ENCODE results near the gene ADAMTSL3. TPM values are rescaled to one million over a fixed set of nuclear protein-coding genes. Genes with fewer than 3 reads are reported as not detected.
"Not testable (repeated sequence)": the region's sequence is repeated elsewhere in the genome, so short reads cannot be mapped to it uniquely, and the experiment has no call there.

Gene ADAMTSL3
- total RNA-seq, 1 donor: 0.72 TPM

DNA sequence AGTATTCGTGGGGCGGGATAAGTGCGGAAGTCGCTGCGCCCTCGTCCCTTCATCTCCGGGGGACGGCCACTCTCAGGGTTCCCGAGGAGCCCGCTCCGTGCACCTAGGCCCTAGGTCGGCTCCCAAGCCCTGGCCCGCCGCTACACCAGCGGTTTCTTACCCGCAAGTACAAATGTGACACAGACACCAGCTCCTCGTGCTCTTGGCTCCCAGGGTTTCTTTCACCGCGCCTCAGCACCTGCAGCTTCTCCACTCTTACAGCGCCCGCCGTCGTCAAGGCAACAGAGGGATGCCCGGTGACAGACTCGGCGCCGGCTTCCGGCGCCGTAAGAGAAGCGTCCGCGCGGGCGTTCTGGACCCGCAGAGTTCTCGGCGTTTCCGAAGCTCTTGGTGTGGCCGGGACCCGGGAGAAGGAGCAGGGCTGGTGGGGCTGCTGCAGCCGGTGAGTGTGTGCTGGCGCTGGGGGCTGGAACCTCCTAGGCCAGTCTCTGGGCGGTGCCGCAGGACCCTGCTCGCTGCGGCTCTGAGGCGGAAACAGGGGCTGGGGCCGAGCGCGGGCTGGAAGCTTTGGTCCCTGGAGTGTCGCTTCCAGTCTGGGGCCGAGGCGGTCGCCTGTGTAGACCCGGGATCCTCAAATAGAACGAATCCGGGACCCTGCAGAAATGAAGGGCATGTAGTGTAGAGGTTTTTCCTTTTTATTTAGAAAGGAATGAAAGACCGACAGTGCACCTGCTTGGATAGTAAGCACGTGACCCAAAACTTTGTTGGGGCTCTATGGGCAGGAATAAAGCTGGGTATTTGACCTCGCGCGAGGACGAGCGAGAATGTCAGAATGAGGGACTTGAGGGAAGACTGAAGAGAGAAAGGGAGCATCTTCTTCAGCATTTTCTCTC, 426.2 kb downstream of the ADAMTSL3 start:
- H3K27me3 ChIP-seq (ENCODE audit: insufficient read depth, low read length): peaks cover 3% of the 10 kb centered on the region
- DNase-seq (ENCODE audit: insufficient read length, low spot score, missing footprints): peak; percentile 32
- H3K4me1 ChIP-seq (ENCODE audit: insufficient read depth, low read length): no peaks in the 10 kb centered on the region
- no peaks in the 10 kb centered on the region for H4K20me1 ChIP-seq (ENCODE audit: insufficient read depth, low read length)
- TF ChIP-seq, protein P1, sequence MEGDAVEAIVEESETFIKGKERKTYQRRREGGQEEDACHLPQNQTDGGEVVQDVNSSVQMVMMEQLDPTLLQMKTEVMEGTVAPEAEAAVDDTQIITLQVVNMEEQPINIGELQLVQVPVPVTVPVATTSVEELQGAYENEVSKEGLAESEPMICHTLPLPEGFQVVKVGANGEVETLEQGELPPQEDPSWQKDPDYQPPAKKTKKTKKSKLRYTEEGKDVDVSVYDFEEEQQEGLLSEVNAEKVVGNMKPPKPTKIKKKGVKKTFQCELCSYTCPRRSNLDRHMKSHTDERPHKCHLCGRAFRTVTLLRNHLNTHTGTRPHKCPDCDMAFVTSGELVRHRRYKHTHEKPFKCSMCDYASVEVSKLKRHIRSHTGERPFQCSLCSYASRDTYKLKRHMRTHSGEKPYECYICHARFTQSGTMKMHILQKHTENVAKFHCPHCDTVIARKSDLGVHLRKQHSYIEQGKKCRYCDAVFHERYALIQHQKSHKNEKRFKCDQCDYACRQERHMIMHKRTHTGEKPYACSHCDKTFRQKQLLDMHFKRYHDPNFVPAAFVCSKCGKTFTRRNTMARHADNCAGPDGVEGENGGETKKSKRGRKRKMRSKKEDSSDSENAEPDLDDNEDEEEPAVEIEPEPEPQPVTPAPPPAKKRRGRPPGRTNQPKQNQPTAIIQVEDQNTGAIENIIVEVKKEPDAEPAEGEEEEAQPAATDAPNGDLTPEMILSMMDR (IDR thresholded peaks at IDR 0.05; ENCODE audit: extremely low read depth, low read depth, low read length): no peak
- no peak overlapping the region for H3K27ac ChIP-seq (ENCODE audit: low read depth, low read length)
- peak overlapping the region; percentile 63 for H3K4me3 ChIP-seq (ENCODE audit: insufficient read depth, low read length)
- H3K79me2 ChIP-seq (ENCODE audit: insufficient read depth, low read length): no peaks in the 10 kb centered on the region
- H3K36me3 ChIP-seq (ENCODE audit: insufficient read depth, low read length): no peaks in the 10 kb centered on the region
- peak overlapping the region; percentile 59 for H2AFZ ChIP-seq (ENCODE audit: low read length)
- H3K9me3 ChIP-seq (ENCODE audit: low read depth, low read length): no peaks in the 10 kb centered on the region
- peak overlapping the region; percentile 68 for H3K4me2 ChIP-seq (ENCODE audit: insufficient read depth, low read length)

DNA sequence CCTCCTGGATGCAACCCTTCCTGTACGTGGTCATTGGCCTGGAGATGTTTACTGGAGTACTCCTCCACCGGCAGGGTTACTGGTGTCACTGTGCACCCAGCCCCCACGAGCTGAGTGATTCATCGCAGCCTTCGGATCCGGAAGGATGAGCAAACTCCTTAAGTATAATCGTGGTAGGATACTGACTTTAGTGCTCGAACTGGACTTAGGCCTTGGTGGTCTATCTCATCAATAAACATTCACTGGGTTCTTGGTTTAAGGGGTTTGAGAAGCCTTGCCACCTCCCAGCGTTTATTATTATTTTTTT, 426.8 kb downstream of the ADAMTSL3 start:
- H3K9me3 ChIP-seq (ENCODE audit: low read depth, low read length); H3K27me3 ChIP-seq (ENCODE audit: insufficient read depth, low read length); H3K27ac ChIP-seq (ENCODE audit: low read depth, low read length); H4K20me1 ChIP-seq (ENCODE audit: insufficient read depth, low read length); H3K36me3 ChIP-seq (ENCODE audit: insufficient read depth, low read length); H2AFZ ChIP-seq (ENCODE audit: low read length); H3K4me1 ChIP-seq (ENCODE audit: insufficient read depth, low read length); H3K79me2 ChIP-seq (ENCODE audit: insufficient read depth, low read length): not testable (repeated sequence)
- peak; percentile 8 for DNase-seq (ENCODE audit: insufficient read length, low spot score, missing footprints)
- Histone ChIP-seq H3K4me3 (ENCODE audit: insufficient read depth, low read length) (peak overlapping the region; percentile 63), H3K4me2 (ENCODE audit: insufficient read depth, low read length) (peak overlapping the region; percentile 68)

DNA sequence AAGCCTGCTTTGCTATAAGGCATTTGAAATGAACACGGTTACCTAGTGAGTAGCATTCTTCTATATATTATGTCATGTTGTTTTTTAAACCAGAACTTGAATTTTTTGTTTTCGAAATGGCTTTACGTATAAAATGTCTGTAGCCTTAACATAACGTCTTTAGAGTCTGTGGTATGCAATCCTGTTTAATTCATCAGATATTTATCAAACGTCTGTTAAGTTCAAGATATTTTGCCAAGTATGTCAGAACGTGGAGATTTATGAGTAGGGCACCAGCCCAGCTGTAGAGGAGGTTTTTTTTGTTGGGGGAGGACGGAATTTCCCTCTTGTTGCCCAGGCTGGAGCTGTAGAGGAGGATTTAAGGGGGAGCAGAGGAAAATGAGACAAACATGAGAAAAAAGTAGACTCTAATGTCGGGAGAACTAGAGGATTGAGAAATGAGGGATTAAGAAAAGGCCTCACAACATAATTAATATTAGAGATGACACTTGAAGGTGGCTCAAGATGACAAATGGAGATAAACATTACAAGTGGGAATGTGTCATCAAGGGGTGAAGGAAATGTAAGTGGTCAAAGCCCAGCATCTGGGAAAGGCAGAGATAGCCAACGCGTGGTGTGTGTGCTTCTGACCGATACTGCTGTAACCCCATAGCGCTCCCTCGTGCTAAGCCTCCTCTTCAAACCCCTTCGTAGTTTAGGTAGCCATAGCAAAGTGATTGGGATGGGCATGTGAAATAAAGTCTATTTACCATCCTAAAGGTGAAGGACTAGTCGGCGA, 427.7 kb downstream of the ADAMTSL3 start:
- H3K4me1 ChIP-seq (ENCODE audit: insufficient read depth, low read length): no peaks in the 10 kb centered on the region
- DNase-seq (ENCODE audit: insufficient read length, low spot score, missing footprints): no peak
- no peaks in the 10 kb centered on the region for H3K36me3 ChIP-seq (ENCODE audit: insufficient read depth, low read length)
- no peak overlapping the region for H2AFZ ChIP-seq (ENCODE audit: low read length)
- H3K27me3 ChIP-seq (ENCODE audit: insufficient read depth, low read length): peaks cover 3% of the 10 kb centered on the region
- H3K9me3 ChIP-seq (ENCODE audit: low read depth, low read length): no peaks in the 10 kb centered on the region
- TF ChIP-seq, protein P1 (IDR thresholded peaks at IDR 0.05; ENCODE audit: extremely low read depth, low read depth, low read length): no peak
- no peak overlapping the region for H3K4me3 ChIP-seq (ENCODE audit: insufficient read depth, low read length)
- H3K4me2 ChIP-seq (ENCODE audit: insufficient read depth, low read length): no peak overlapping the region
- H3K27ac ChIP-seq (ENCODE audit: low read depth, low read length): no peak overlapping the region
- no peaks in the 10 kb centered on the region for H3K79me2 ChIP-seq (ENCODE audit: insufficient read depth, low read length)
- H4K20me1 ChIP-seq (ENCODE audit: insufficient read depth, low read length): no peaks in the 10 kb centered on the region

DNA sequence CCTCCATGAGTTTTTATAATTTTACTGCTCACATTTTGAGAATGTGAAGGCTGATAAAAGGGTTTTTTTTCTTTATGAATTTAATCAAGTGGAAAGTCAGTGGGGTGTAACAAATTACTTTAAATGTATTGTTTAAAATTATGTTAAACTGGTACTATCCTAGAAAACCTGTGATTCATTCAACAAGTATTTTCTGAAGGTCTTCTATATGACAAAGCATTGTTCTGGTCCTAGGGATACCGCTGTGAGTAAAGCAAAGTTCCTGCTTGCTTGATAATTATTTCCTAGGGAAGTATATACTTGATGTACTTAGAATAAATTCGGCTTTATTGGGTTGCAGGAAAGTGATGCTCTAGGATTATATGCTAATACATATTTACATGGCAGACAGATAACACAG, 428.8 kb downstream of the ADAMTSL3 start:
- no peak for DNase-seq (ENCODE audit: insufficient read length, low spot score, missing footprints)
- no peaks in the 10 kb centered on the region for H3K4me1 ChIP-seq (ENCODE audit: insufficient read depth, low read length)

DNA sequence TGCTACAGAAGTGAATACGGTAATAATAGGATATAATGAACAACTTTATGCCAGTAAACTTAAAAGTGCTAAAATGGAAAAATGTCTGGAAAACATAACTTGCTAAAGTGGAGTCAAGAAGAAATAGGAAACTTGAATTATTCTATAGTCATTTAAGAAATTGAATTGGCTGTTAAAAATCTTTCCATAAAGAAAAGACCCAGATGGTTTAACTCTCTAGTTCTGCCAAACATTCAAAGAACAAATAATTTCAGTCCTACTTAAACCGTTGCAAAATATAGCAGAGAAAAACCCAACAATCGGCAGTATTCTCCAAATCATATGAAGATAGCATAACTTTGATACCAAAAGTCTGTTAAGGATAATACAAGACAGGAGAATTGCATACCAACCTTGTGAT, 432.1 kb downstream of the ADAMTSL3 start:
- not testable (repeated sequence) for H3K27ac ChIP-seq (ENCODE audit: low read depth, low read length); H3K4me3 ChIP-seq (ENCODE audit: insufficient read depth, low read length); H4K20me1 ChIP-seq (ENCODE audit: insufficient read depth, low read length); H3K27me3 ChIP-seq (ENCODE audit: insufficient read depth, low read length); H3K4me1 ChIP-seq (ENCODE audit: insufficient read depth, low read length); H3K36me3 ChIP-seq (ENCODE audit: insufficient read depth, low read length); H3K9me3 ChIP-seq (ENCODE audit: low read depth, low read length); H2AFZ ChIP-seq (ENCODE audit: low read length); DNase-seq (ENCODE audit: insufficient read length, low spot score, missing footprints); H3K79me2 ChIP-seq (ENCODE audit: insufficient read depth, low read length); H3K4me2 ChIP-seq (ENCODE audit: insufficient read depth, low read length)

More for the DNA sequence above, 428.8 kb downstream of the ADAMTSL3 start:
- Histone ChIP-seq H3K27me3 (ENCODE audit: insufficient read depth, low read length) (peaks cover 3% of the 10 kb centered on the region), H3K27ac (ENCODE audit: low read depth, low read length) (no peak overlapping the region), H3K79me2 (ENCODE audit: insufficient read depth, low read length) (no peaks in the 10 kb centered on the region), H3K9me3 (ENCODE audit: low read depth, low read length) (no peaks in the 10 kb centered on the region), H3K36me3 (ENCODE audit: insufficient read depth, low read length) (no peaks in the 10 kb centered on the region), H3K4me3 (ENCODE audit: insufficient read depth, low read length) (no peak overlapping the region), H2AFZ (ENCODE audit: low read length) (no peak overlapping the region), H4K20me1 (ENCODE audit: insufficient read depth, low read length) (no peaks in the 10 kb centered on the region), H3K4me2 (ENCODE audit: insufficient read depth, low read length) (no peak overlapping the region)
- TF ChIP-seq, protein P1 (IDR thresholded peaks at IDR 0.05; ENCODE audit: extremely low read depth, low read depth, low read length): no peak
